Frontal cortex (tissue), 4 donors: ENCODE results near the gene KHSRP. TPM values are rescaled to one million over a fixed set of nuclear protein-coding genes. Genes with fewer than 3 reads are reported as not detected.

Experiments used
- DNase-seq, 2 donors: peaks; one replicate each; pipeline ENCODE4 v3.0.0; 2012; ENCODE audit warnings: low spot score in 2 of 2
- FAIRE-seq: peaks from 2 replicates; lab custom pipeline; 2012; peaks lifted over from hg19 to GRCh38; lab: Jason Lieb, UNC
- total RNA-seq: library from RNA; depleted of rRNA; stranded (reverse); fragments of >200 nt; gene quantifications from one replicate; pipeline ENCODE4 v1.2.3, GENCODE V29; 2014
- donor health status: control.
- donor health status: control.
- donor health status: control.

Gene KHSRP
- total RNA-seq, 1 donor from 2014 or later, result 64.8 TPM

- FAIRE-seq (no peak), DNase-seq (no peak)
Observed at GRCh38 chr19:6423499-6424194, 964 bp downstream of the KHSRP start.

DNA sequence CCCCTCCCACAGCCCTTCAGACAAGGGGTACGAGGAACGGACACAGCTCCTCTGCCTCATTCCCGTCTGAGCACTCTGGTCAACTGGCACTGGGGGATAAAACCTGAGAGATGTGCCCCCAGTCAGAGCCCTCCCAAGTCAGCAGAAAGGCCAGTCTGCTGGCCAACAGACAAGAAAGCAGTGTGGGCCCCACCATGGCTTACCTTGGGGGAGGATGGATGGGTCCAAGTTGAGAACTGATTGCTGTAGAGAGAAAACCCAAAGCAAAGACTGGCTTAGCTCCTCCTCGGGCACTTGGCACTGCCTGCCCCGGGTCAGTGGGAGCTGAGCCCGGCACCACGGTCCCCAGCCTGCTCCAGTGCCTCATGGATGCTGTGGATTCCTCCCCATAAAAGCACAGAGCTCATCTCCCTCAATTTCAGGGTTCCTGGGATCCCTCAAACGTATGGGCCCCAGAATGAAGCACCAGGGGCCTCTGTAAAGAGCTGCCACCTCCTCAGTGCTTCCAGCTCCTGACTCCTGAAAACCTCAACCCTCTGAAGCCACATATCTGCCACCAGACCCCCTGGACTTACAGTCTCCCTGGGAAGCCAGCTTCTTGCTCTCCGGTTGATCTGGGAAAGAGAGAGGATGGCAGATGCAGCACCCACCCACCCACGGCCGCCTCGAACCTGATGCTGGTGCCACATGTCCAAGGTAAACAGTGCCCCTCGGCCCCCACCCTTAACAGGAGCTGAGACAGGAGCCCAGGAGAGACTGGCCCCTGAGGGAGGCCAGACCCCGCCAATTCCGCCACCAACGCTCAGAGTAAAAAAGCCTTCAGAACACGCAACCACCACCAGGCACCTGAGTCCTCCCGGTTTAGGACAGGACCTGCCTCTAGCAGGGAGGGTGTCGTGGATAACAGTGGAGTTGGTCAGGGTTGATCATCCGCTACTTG, 3.3 kb downstream of the KHSRP start:
- FAIRE-seq (no peak), DNase-seq (no peak)

GRCh38 chr19:6418562-6418932, 6.1 kb downstream of the KHSRP start:
- no peak for DNase-seq
- FAIRE-seq, result no peak

DNA sequence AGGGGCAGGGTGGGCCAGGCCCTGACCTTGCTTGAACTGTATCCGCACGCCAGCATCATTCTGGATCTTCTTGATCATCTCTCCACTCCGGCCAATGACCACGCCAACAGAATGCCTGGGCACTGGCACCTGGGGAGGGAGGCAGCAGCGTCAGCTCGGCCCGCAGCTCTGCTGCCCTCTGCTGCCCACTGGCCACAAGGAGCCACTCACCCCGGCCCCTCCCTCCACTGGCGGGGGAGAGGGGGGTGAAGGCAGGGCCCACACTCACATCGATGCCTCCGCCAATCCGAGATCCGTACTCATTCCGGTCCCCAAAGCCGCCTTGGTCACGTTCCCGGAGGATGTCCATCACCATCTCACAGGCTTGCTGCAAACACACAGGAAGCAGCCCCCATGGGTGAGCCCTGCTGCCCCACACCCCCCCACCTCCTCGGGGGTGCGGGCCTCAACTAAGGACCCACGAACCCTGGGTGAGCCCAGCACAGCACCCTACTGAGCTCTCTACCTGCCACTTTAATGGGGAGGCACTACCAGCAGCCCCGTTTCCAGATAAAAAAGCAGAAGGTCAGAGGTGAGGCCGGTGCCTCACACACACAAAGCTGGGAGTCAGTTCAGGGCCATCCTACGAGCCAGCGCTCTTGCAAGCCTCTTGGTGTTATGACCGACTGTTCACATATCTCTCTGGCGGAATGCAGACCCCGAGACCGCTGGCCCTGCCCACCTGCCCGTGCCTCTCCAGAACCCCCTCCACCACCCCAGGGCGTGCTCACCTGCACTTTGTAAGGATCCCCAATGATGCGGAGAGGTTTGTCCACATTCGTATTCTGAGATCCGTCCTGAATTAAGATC, 6.7 kb downstream of the KHSRP start:
- DNase-seq (peak; percentile 76 to 80), FAIRE-seq (no peak)

GRCh38 chr19:6416658-6417405, 7.8 kb downstream of the KHSRP start:
- DNase-seq (no peak), FAIRE-seq (no peak)

GRCh38 chr19:6415591-6416190, 8.9 kb downstream of the KHSRP start:
- no peak for FAIRE-seq
- DNase-seq, result peak in 1 of 2 donors; percentile 34

DNA sequence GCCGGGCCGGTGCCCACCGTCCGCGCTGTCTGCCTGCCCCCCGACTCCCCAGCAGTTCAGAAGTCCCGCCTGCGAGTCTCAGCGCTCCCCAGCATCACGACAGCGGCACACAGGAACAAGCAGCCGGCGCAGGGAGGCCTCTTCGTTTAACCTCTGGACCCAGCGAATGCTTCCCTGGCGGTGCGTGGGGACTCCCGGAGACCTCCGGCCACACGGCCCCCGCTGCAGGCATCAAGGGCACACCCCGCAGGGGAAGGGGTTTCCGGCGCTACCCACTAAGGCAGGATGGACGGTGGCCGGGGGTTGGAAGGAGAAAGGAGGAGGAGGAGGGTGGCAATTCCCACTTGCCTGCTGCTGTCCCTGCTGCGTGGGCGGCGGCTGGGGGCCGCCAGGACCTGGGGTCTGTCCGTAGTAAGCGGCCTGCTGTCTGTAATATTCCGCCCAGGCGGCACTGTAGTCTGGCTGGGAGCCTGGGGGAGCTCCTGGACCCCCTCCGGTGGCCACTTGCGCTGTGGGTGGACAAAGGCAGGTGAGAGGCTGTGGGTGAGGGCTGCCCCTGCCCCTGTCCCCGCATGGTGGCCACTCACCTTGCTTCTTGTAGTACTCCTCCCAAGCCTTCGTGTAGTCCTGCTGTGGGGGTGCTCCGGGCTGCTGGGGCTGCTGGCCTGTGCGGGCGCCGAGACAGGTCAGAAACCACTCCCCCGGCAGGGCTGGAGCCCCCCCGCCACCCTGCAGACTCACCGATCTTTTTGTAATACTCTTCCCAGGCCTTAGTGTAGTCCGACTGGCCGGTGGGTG, 9.6 kb downstream of the KHSRP start:
- FAIRE-seq (no peak), DNase-seq (peak in 1 of 2 donors; percentile 36)

DNA sequence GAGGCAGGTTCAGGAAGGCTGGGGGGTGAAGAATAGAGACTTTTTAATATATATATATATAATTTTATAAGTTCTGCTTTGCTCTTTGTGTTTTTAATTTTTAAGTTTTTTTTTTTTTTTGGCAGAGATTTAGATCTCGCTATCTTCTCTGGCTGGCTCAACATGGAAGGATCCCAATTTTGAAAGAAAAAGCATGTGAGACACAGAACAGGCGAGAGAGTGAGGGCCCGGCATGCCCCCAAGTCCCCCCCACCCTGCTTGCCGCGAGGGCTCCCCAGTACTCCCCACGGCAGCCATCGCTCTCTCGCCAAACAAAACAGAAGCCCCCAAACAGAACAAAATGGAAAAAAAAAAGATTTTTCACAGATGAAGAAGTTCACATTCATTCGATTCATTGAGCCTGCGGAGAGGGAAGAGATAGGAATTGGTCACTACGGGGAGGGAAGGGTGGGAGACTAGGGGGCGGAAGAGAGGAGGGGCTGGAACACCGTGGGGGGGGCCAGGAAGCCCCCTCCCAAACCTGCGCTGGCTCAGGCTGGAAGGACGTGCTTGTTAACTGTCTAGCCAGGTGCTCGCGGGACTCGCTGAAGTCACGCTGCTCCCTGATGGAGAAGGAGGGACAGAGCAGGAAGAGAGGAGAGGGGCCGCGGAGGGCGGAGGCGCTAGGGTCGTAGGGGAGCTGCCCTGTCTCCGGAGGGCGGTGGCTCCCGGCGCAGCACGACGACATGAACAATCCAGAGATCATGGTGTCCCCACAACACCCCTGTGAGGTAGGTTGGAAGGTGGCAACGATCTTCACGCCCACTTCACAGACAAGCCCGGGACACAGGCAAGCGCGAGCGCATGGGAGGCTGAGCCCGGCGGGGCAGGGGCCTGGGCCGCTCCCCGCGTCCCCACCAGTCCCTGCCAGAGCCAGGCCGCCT, 10.6 kb downstream of the KHSRP start:
- FAIRE-seq (no peak), DNase-seq (no peak)

DNA sequence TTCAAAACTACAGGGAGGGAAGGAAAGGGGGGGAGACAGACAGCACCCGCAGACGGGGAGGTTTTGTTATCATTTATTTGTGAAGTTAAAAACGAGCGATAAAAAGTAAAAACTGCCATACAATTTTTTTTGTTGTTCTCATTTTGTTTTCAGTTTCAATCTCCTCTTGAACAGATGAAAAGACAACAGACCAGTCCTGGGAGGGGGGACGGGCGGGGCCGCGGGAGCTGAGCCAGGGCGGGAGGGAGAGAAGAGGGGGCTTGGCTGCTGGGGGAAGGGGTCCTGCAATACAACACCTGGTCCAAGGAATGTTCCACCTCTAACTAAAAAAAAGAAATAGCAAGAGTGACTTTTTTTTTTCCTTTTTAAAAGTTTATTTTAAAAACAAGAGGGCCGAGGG, 11.3 kb downstream of the KHSRP start:
- no peak for FAIRE-seq
- peak in 1 of 2 donors; percentile 26 for DNase-seq

DNA sequence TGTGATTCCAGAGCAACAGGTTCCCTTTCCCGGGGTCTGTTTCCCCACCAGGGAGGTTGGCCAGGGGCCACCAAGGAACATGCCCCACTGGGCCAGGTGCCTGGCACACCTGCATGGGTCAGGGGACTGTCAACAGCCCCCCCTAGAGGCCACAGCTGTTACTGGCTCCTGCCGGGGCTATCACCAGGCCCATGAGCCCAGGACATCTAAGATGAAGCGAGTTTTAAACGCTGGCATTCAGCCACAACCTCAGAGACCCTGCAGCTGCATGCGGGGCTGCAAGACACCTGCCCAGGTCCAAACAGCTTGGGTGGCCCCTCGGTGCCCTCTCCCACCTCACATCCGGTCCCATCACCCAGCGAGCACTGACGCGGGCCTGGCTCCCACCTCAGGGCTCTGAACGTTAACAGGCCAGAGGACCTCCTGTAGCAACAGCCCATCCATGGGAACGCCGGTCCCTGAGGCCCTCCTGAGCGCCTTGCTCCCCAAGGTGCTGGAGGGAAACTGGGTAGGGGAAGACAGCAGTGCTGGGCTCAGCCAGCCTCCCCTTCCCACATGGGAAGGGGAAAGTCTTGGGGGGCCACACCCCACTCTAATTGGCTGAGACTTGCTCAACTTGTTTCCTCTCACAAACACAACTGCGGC, 12.0 kb downstream of the KHSRP start:
- no peak for FAIRE-seq
- peak in 1 of 2 donors; percentile 27 for DNase-seq

- DNase-seq (no peak), FAIRE-seq (no peak)
Observed at GRCh38 chr19:6412061-6412446, 12.6 kb downstream of the KHSRP start.

- FAIRE-seq (no peak), DNase-seq (no peak)
Observed at GRCh38 chr19:6409346-6409745, 15.3 kb downstream of the KHSRP start.

GRCh38 chr19:6406401-6406800, 18.2 kb downstream of the KHSRP start:
- FAIRE-seq (no peak), DNase-seq (no peak)

- no peak for FAIRE-seq
- peak in 1 of 2 donors; percentile 84 for DNase-seq
Observed at GRCh38 chr19:6402837-6403608, 21.6 kb downstream of the KHSRP start.

DNA sequence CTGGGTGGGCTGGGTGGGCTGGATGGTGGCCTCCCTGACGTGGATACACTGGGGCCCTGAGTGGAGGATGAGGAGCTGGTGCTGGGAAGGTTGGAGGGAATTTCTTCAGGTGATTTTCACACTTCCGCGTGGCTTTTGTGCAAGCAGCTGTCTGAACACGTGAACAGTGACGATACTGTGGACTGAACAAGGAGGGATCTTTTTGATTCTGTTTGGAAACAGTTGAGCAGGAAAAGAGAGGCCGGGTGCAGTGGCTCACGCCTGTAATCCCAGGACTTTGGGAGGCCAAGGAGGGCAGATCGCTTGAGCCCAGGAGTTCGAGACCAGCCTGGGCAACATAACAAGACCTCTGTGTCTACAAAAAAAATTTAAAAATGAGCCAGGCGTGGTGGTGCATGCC, 22.6 kb downstream of the KHSRP start:
- FAIRE-seq, result no peak
- DNase-seq, result no peak
